Esophagus muscularis mucosa (tissue), 3 donors: Measurements from ENCODE around the gene GORAB.

Source experiments
- CTCF ChIP-seq, 3 experiments: fragments of 200-600 bp in 2 of 3; fragments of 450-650 bp in 1 of 3; sonication (generic) in 2 of 3; IDR thresholded peaks; one replicate each; pipeline ENCODE4 v1.5.1; 2017 to 2019; ENCODE audit warnings: antibody characterized with exemption in 3 of 3, mild to moderate bottlenecking in 2 of 3, moderate library complexity in 1 of 3
- EP300 ChIP-seq: sonication (generic); formaldehyde crosslinking; IDR thresholded peaks from one replicate; pipeline ENCODE4 v1.6.1; 2017; ENCODE audit warnings: antibody characterized with exemption

- TF ChIP-seq CTCF (IDR thresholded peaks at IDR 0.05) (no peak), EP300 (no peak)
These were observed 26.8 kb downstream of the GORAB start for GRCh38 chr1:170558731-170559130.
